Psoas muscle (tissue), 8 donors: ENCODE measurements around the gene ZBTB16. TPM values are rescaled to one million over a fixed set of nuclear protein-coding genes. Genes with fewer than 3 reads are reported as not detected.

Experiments used
- ATAC-seq, 4 donors: fragments of 200-7000 bp; cut with Tn5 transposase; one replicate each; pipeline ENCODE4 v1.9.1; 2020; ENCODE audit warnings: moderate library complexity in 3 of 4, mild to moderate bottlenecking in 2 of 4
- DNase-seq, 2 donors: peaks; one replicate each; pipeline ENCODE4 v3.0.0-alpha.2; 2020
- H3K27ac ChIP-seq: fragments of 200-600 bp; one replicate; pipeline ENCODE4 v1.8.0; 2022
- H3K27me3 ChIP-seq, 3 donors: fragments of 200-600 bp in 1 of 3; one replicate each; pipeline versions ENCODE4 v1.6.1 to v1.8.0; 2013 to 2022; ENCODE audit warnings: low read length in 2 of 3, mild to moderate bottlenecking in 2 of 3, moderate library complexity in 1 of 3; ENCODE audit not compliant: insufficient read depth in 3 of 3
- H3K36me3 ChIP-seq, 2 donors: fragments of 200-600 bp in 1 of 2; one replicate each; pipeline versions ENCODE4 v1.6.1 to v1.8.0; 2013 to 2022; ENCODE audit warnings: low read depth in 1 of 2, mild to moderate bottlenecking in 1 of 2, moderate library complexity in 1 of 2; ENCODE audit not compliant: insufficient read depth in 1 of 2
- H3K4me1 ChIP-seq: fragments of 200-600 bp; one replicate; pipeline ENCODE4 v1.8.0; 2022
- H3K4me3 ChIP-seq: fragments of 200-600 bp; one replicate; pipeline ENCODE4 v1.8.0; 2022; ENCODE audit warnings: mild to moderate bottlenecking
- H3K9me3 ChIP-seq: fragments of 200-600 bp; one replicate; pipeline ENCODE4 v1.8.0; 2022
- CTCF ChIP-seq: fragments of 200-600 bp; IDR thresholded peaks from one replicate; pipeline ENCODE4 v1.8.0; 2022; ENCODE audit warnings: antibody characterized with exemption
- WGBS, 3 donors: extraction: QIAGEN DNeasy Blood & Tissue Kit; methylation state at CpG; one replicate each; pipeline versions ENCODE4 v1.1.6 to v1.1.7; 2013; 5-methylcytosine and 5-hydroxymethylcytosine counted together
- intact Hi-C, 2 donors: fragments of 100-400 bp; cut with DNase I; formaldehyde crosslinking; loops; one replicate each; pipeline versions ENCODE4 v1.11.0 to v1.14.2; 2022
- polyA plus RNA-seq, 3 donors: library from polyadenylated mRNA; stranded (reverse); fragments of 200-250 nt; gene quantifications; one replicate each; pipeline ENCODE4 v1.2.3, GENCODE V29; 2013
- total RNA-seq, 4 donors: library from RNA; stranded (reverse); fragmentation: NEBNext Ultra II Directional in 2 of 4; extraction: Animal tissue kit (Norgen Biotek cat#: 25700) in 2 of 4; gene quantifications; one replicate each; pipeline versions ENCODE4 v1.2.1 to v1.2.4, GENCODE V29; 2021 to 2023
- donor health status: healthy with polysubstance abuse.
- donor health status: DM: no; HTN: no; CAD: no; lungs with moderate emphysema.
- donor health status: Bipolar disorder and iron deficiency.
- donor health status: healthy.
- donor health status: DM: yes; HTN: yes; CAD: no.
- donor health status: DM: no; HTN: no; CAD: no.
- donor health status: DM: no; HTN: no; CAD: no.
- donor health status: DM: yes; HTN: yes; CAD: no.

ZBTB16 gene
- total and polyA plus RNA-seq, 7 donors: 11.7 to 299 (median 89.8) TPM

GRCh38 chr11:114254571-114255146 lies 195.1 kb downstream of the ZBTB16 start:
- Histone ChIP-seq H3K4me3 (no peak overlapping the region), H3K9me3 (no peaks in the 10 kb centered on the region), H3K36me3 (peaks cover 0 to 35% of the 10 kb centered on the region in 2 donors), H3K4me1 (peaks cover 58% of the 10 kb centered on the region), H3K27me3 (no peaks in the 10 kb centered on the region), H3K27ac (peak overlapping the region; percentile 58)
- peak in 1 of 2 donors; percentile 47 for DNase-seq
- ATAC-seq: no peak
- no peak for TF ChIP-seq CTCF
- 74 to 86% (median 75%) methylated on average over 14 of the region's 14 CpGs for WGBS, 3 donors
- intact Hi-C loops: loop anchor here (5.0 to 10.0 kb wide), 2 partner anchors 50 to 197 kb away; partner anchors contain the start of gene ZBTB16 (in 1 of the 2)

- intact Hi-C loops: loop anchor here (5.0 to 10.0 kb wide), 2 partner anchors 50 to 198 kb away; partner anchors contain the start of gene ZBTB16 (in 1 of the 2)
- 85 to 94% (median 88%) methylated on average over 11 of the region's 11 CpGs for WGBS, 3 donors
- Histone ChIP-seq H3K9me3 (no peaks in the 10 kb centered on the region), H3K36me3 (peaks cover 0 to 29% of the 10 kb centered on the region in 2 donors), H3K4me3 (no peak overlapping the region), H3K27me3 (no peaks in the 10 kb centered on the region), H3K27ac (peak overlapping the region; percentile 58), H3K4me1 (peaks cover 64% of the 10 kb centered on the region)
- ATAC-seq (no peak), DNase-seq (peak in 1 of 2 donors; percentile 56)
- TF ChIP-seq CTCF: no peak
These were observed 195.8 kb downstream of the ZBTB16 start for GRCh38 chr11:114255289-114255688.

- H3K4me3 ChIP-seq: no peak overlapping the region
- DNase-seq (peak in 1 of 2 donors; percentile 60), ATAC-seq (no peak)
- TF ChIP-seq CTCF: no peak
- H3K27ac ChIP-seq: peak overlapping the region; percentile 89
- no peaks in the 10 kb centered on the region for H3K27me3 ChIP-seq
- peaks cover 0 to 19% of the 10 kb centered on the region in 2 donors for H3K36me3 ChIP-seq
- intact Hi-C loops: loop anchor here (5.0 to 10.0 kb wide), 2 partner anchors 52 to 199 kb away; partner anchors contain the start of gene ZBTB16 (in 1 of the 2)
- peaks cover 69% of the 10 kb centered on the region for H3K4me1 ChIP-seq
- 60 to 80% (median 64%) methylated on average over 20 of the region's 20 CpGs for WGBS, 3 donors
- no peaks in the 10 kb centered on the region for H3K9me3 ChIP-seq
These were observed 196.9 kb downstream of the ZBTB16 start for GRCh38 chr11:114256176-114256966.

- no peak for TF ChIP-seq CTCF
These were observed 197.4 kb downstream of the ZBTB16 start for GRCh38 chr11:114256967-114257286.

More at GRCh38 chr11:114256967-114257286, 197.4 kb downstream of the ZBTB16 start:
- H3K9me3 ChIP-seq: no peaks in the 10 kb centered on the region
- H3K36me3 ChIP-seq: peaks cover 0 to 13% of the 10 kb centered on the region in 2 donors
- DNase-seq (peak in 1 of 2 donors; percentile 80), ATAC-seq (peak in 3 of 4 donors; percentile 1 to 10 (median 9))
- 29 to 65% (median 45%) methylated on average over 8 to 10 of the region's 10 CpGs for WGBS, 3 donors
- H3K27ac ChIP-seq: peak overlapping the region; percentile 89
- H3K27me3 ChIP-seq: no peaks in the 10 kb centered on the region
- H3K4me1 ChIP-seq: peaks cover 66% of the 10 kb centered on the region
- H3K4me3 ChIP-seq: no peak overlapping the region
- intact Hi-C loops: loop anchor here (5.0 to 10.0 kb wide), 2 partner anchors 52 to 200 kb away; partner anchors contain the start of gene ZBTB16 (in 1 of the 2)
